GM19351 (cell line): ENCODE results near the gene GRID2.

Experiments used
- ATAC-seq: cut with Tn5 transposase; IDR thresholded peaks from one replicate; pipeline ENCODE4 v1.9.1; 2021; ENCODE audit warnings: mild to moderate bottlenecking, moderate library complexity; ENCODE audit not compliant: unreplicated experiment

GRID2 gene

GRCh38 chr4:93370256-93370655, 1066.5 kb downstream of the GRID2 start:
- ATAC-seq = no peak

DNA sequence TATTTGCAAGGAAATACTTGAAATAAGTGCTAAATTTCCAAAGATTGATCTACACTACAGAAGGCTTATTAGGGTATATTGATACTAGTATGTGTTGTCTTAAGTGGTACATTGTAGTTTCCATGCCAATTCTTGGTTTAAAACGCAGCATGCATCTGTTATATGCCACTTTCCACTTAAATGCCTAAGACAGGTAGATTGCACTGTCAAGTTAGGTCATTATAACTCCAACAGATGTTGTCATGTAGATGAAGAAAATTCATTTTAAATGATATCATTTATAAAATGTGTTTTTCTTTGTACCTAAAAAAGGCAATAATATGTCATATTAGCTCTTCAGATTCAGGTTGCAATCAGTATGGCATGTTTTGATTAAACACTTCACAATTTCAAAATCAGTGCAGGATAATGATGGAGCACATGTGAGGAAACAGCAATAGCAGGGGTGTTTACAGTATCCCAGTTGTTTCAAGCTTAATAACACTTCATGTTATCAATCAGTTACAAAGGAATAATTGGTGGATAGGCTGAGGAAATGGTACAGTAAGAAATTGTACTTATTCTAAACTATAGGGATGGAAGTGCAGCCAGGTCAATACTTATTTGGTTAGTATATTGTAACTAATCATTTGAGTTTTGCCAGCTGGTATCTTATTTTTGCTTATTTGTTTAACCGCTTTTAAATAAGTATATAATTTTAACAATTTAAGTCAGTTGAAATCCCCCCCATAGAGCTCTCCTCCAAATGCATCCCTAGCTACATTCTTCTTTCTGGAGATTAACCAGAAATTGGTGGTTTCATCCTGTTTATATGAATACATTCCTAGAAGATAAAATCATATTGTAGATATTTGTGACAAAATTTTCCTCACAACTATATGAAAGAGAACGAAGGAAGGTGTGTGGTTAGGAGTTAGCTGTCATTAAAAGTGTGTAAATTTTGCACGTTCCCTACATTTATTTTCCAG, 1070.4 kb downstream of the GRID2 start:
- no peak for ATAC-seq

DNA sequence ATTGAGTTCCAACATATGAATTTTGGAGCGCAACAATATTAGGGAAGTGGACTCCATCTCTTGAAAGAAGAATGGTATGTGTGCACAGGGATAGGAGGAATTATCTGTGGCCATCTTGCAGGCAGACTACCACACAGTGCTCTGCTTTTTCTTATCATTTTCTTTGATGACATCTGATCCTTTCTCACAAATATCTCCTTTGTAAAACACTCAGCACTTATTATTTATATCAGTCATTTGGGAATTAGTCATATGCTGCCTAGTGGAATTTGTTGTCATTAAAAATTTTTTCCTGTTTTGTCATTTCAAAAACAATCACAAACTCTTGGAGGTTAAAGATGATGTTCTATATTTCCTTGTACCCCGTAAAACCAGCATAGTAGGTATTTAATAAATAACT, 1080.5 kb downstream of the GRID2 start:
- ATAC-seq = no peak

GRCh38 chr4:93384887-93385286, 1081.1 kb downstream of the GRID2 start:
- no peak for ATAC-seq

DNA sequence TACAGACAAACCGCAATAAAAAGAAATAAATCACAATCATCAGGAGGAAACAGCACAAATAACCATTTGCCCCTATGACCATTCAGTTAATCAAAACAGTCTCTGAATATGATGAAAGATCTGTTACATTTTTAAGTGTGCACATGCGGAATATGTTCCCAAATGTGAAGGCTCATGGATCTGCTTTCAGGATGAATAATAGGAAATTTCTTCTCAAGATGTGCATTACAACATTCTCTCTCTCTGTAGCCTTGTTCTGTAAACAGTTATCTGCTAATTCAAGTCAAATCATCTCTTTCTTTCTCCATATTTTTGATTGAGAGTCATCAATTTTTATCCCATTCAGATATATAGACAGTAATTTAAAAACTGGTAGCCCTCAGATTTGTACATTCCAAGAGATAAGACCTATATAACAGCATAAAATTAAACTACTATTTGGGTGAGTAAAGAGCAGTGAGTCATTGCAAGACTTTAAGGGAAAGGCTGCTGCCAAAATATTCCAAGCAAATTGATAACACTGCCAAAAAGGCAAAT, 1090.8 kb downstream of the GRID2 start:
- ATAC-seq = no peak

DNA sequence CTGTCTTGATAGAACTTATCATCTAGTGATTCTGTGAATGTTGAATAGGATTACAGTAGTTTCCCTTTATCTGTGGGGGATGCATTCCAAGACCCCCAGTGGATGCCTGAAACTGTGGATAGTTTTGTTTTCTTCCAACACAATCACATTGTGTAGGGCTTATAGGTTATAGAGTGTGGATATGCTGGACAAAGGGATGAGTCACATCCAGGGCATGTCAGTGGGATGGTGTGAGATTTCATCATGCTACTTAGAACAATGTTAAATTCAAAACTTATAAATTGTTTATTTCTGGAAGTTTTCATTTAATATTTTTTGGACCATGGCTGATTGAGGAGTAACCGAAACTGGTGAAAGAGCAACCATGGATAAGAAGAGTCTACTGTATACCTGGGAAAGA, 1092.5 kb downstream of the GRID2 start:
- ATAC-seq = no peak

DNA sequence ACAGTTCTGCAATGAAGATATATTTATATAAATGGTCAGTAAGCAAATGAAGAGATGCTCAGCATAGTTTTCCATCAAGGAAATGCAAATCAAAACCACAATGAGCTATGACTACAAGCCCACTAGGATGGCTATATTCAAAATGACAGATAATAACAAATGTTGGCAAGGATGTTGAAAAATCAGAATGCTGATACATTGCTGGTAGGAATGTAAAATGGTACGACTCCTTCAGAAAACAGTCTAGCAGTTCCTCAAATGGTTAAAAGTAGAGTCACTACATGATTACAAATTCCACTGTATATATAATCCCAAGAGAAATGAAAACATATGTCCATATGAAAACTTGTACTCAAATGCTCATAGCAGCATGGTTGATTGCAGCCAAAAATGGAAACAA, 1099.8 kb downstream of the GRID2 start:
- ATAC-seq = no peak

- no peak for ATAC-seq
Observed at GRCh38 chr4:93407493-93408275, 1103.9 kb downstream of the GRID2 start.

DNA sequence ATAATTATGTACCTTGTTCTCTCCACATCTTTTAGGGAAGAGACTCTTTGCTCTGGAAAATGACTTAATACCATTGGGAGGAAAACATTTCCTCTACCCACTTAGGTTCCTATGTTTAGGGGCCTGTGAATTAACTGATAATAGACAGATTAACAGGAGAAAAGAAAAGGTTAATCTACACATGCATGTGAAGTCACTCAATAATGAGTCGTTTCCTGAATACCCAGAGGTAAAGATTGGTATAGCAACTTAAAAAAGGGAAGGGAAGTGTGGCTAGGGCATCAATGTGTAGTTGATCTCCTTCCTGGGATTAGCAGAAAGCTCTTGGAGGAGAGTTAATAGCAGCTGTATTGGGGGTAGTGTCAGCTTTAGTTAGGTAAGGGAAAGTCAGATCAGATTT, 1105.3 kb downstream of the GRID2 start:
- ATAC-seq = no peak

DNA sequence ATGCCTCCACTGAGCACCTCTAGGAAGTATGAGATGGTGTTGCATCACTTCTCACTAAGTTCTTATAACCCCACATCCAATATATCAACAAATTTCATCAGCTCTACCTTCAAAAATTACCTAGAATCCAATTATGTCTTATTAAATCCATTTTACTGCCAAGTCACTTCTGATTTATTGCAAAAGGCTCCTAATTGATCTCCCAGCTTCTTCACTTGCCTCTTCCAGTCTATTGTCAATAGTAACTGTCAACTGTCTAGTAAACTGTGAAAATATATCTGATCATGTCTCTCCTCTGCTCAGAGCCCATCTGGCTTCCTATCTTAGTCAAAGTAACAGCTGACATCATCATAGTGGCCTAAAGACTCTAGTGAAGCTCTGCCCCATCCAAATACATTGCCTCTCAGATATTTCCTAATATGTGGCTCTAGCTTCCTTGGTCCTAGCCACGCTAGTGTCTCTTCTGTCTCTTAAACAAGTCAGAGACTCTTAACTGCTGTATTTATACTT, 1110.3 kb downstream of the GRID2 start:
- no peak for ATAC-seq

GRCh38 chr4:93416344-93417128, 1112.8 kb downstream of the GRID2 start:
- ATAC-seq = no peak

- no peak for ATAC-seq
Observed at GRCh38 chr4:93431371-93431770, 1127.6 kb downstream of the GRID2 start.

GRCh38 chr4:93433840-93434239, 1130.1 kb downstream of the GRID2 start:
- no peak for ATAC-seq

- no peak for ATAC-seq
Observed at GRCh38 chr4:93436000-93436626, 1132.3 kb downstream of the GRID2 start.

DNA sequence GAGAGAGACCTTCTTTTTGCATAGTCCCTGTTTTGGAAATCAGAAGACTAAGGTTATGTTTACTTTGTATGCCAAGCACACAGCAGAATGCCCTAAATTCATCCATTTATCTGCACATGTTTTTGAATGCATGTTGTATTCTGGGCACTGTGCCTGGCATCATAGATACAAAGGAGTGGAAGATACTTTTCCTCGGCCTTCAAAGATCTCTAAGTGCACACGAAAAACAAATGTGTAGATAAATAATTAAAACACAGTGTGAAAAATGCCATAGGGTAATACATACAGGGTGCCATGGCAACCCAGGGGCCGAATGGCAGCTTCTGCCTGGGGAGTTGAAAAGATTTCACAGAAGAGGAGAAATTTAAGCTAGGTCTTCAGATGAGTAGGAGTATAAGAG, 1134.2 kb downstream of the GRID2 start:
- no peak for ATAC-seq

DNA sequence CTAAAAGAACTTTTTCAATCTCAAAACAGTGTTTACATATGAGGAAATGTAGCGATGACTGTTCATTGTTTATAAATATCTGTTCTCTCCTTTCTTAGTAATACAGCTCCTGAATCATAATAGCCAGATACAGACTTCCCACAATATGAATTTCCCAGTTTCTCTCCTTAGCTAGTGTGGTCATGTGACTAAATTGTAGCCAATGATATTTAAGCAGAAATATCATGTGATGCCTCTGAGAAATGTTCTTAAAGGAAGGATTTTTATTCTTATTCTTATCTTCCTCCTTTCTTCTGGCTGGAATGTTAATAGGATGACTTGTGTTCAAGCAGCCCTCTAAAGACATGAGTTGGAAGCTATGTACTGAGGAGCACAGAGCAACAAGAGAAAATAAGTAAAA, 1141.1 kb downstream of the GRID2 start:
- ATAC-seq = no peak

DNA sequence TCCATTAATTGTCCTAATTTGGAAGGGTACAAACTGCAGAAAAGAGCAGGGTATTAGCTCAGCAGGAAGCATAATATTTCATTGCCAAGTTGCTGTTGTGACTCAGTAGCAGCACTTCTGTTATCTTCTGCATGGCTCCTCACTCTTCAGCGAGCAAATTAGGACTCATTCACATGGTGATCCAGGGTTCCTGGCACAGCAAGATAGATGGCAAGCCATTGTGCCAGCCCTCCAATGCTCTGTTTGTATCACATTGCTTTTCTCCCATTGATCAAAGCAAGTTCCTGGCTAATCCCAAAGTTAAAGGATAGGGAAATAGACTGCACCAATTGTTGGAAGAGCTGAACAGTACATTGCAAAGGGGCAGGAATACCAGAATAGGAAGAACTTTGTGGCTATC, 1142.3 kb downstream of the GRID2 start:
- ATAC-seq = no peak

DNA sequence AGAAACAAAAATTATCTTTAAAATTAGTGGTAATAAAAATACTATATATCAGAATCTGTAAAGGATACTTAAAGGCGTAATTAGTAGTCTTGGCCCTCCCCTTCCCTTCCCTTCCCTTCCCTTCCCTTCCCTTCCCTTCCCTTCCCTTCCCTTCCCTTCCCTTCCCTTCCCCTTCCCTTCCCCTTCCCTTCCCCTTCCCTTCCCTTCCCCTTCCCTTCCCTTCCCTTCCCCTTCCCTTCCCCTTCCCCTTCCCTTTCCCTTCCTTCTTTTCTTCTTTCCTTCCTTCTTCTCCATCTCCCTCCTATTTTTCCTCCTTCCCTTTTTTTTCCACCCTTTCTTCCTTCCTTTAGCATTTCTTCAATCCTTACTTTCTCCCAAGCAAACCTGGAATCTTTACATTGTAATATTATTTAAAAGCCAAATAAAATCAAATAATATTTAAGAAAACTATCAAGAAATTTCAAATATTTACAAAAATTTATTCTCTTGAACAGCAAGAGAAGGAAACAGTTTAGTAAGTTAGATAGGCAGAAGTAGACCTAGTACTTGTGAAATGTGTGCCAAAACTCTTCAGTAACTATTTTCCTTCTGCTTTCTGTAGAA, 1145.0 kb downstream of the GRID2 start:
- no peak for ATAC-seq

DNA sequence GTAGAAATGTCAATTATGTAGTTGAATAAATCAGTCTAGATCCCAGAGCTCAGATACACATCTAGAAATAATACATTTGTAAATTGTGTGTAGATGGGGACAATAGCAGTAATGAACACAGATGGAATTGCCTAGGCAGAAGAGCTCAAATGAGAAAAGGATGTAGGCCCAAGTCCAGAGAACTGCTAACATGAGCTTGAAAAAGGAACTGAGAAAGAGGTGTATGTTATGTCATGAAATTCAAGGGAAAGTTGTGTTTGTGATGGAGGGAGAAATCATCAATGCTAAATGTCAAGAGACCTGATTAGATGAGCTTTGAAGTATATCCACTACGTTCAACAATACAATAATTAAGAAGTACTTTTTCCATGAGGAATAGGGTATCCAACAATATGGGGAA, 1148.2 kb downstream of the GRID2 start:
- ATAC-seq = no peak

- no peak for ATAC-seq
Observed at GRCh38 chr4:93461541-93461940, 1157.8 kb downstream of the GRID2 start.
